Effector CD8-positive, alpha-beta T cell (primary cell): ENCODE results near the gene DEPDC5.

Source experiments
- DNase-seq: peaks from one replicate; lab custom pipeline; 2025; lab: John Stamatoyannopoulos, UW

The DEPDC5 gene

GRCh38 chr22:31896472-31896871 lies 142.7 kb downstream of the DEPDC5 start:
- no peak for DNase-seq

DNA sequence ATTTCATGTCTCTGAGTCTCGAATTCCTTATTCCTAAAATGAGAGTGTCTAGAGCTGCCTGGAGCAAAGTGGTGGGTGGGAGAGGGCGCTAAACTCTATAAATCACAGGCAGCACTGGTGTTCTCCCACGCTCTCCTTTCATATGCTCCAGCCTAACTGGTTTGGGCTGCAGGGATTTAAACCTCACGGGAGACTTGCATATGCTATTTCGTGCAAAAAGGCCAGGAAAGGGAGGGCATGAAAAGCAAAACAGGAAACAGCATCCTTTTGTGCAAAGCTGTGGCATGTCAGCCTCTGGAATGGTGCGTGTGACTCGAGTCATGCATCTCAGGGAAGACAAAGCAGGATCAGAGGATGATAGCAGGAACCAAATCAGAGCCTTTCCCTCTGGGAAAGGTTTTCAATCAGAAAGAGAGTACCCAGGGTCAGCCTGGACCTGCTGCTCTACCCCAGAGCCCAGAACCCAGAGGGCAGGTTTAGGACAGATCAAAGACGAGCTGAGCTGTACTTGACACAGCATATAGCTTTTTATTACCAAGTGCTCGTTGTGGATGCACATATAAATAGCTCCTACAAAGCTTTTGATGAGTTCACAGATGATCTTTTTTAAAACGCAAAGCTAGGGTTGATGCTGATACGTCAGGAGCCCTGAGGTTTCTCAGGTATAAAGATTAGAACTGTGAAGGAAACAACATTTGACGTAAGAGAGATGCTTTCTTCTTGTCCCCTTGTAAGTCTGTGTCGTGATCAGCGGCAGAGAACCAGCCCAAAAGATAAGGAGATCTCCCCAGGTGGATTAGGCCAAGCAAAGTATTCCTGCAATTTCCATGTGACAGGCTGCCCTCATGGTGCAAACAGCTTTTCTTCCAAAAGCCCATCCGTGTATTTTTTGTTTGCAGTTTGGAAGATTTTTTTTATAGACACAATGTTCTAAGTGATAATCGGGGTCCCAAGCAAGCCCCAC lies 144.3 kb downstream of the DEPDC5 start:
- DNase-seq: no peak

DNA sequence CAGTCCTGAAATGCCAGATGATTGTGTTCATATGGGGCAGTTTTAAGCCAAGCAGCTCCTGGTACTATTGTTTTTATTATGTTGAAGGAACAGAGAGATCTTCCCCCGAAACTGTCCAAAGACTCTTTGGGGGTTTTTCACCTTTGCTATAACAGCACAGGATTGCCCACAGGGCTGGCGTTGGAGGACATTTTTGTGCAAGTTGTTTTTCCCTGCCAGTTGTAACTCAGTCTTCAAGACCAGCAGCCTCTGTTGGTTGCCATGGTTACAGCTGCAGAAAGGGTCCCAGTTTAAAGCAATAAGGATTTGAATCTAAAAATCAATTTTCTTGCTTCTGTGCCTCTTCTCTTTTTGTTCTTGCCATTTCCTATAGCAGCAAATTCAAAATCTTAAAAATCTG lies 145.1 kb downstream of the DEPDC5 start:
- no peak for DNase-seq

- no peak for DNase-seq
These were observed 145.8 kb downstream of the DEPDC5 start for GRCh38 chr22:31899669-31900068.

DNA sequence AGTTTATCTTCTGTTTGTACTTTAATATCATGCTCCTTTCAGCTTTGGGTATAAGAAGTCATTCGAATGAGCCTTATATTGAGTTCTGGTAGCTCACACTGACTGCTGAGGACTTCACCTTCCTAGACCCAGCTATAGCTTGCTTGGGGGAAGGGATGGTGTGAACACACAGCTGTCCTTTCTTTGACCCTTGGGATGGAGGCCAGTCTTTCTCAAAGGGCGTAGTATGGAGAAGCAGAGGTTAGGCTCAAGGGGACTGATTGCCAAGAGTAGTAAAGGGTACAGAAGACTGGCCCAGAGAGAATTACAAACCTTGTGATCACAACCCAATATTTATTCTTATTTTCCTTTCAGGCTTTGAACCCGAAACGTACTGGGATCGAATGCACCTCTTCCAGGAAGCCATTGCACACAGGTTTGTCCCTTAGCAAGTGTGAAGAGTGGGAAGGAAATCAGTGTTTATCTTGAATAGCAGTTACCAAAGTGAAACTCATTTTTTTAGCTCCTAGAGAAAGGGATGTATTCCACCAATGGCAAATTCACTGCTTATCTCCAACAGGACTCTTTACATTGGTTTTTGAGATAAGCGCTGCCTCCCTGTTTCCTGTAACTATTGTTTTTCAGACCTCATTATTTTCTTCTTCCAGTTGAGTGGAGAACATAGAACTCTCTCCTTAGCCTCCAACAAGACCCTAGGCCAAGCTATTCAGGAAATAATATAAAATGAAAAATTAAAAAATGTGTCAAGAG lies 147.7 kb downstream of the DEPDC5 start:
- no peak for DNase-seq

- no peak for DNase-seq
These were observed 150.8 kb downstream of the DEPDC5 start for GRCh38 chr22:31904651-31905050.

DNA sequence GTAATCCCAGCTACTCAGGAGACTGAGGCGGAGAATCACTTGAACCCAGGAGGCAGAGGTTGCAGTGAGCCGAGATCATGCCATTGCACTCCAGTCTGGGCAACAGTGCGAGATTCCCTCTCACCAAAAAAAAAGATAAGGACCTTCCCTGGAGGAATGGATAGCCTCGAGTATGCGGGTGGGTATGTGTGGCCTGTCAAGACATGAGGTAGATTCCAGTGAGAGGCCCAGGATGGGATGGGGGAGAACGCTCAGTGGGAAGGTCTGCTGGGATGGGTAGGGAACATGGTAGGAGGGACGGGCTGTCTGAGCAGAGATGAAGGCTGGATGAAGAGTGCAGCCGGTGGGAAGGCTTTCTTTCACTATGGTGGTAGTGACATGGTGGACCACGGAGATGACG lies 151.5 kb downstream of the DEPDC5 start:
- DNase-seq: no peak

DNA sequence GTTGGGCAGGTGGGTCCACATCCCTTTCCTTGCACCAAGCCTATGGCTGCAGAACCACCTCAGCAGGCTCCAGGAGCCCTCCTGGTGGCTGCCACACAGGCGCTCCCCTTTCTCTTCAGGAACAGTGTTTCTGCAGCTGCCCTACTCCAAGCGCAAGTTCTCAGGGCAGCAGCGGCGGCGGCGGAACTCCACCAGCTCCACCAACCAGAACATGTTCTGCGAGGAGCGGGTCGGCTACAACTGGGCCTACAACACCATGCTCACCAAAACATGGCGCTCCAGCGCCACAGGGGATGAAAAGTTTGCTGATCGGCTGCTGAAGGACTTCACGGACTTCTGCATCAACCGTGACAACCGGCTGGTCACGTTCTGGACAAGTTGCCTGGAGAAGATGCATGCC lies 152.3 kb downstream of the DEPDC5 start:
- no peak for DNase-seq

DNA sequence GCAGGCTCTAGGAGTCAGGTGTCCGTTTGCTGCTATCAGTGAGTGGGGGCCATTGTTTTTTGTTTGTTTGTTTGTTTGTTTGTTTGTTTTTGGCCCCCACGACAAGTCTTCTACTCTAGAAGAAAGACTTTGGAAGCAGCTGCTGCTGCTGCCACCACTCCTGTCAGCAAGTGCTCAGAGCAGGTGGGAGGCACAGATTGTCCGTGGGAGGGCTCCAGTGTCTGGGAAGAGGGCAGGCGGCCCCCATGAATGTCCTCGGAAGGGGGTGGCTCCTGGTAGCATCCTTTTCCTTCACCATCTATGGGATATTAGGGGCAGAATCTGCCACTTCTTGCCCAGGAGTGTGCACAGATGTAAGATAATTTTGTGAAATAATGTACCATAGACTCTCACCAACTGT lies 152.8 kb downstream of the DEPDC5 start:
- no peak for DNase-seq

DNA sequence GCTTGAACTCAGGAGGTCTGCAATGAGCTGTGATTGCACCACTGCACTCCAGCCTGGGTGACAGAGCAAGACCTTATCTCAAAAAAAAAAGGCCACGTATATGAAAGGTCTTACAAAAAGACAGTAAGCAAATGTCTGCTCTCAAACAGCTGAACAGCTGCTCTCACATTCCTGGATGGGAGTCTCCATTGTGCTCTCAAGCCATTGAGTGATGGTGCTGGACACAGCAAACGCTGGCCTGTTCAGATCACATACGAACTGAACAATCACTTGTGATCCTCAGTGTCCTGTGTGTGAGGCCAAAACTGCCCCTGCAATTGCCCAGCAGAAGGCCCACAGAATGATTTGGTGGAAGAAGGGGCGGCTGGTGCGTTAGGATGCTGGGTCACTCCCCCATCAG lies 156.2 kb downstream of the DEPDC5 start:
- DNase-seq: no peak

DNA sequence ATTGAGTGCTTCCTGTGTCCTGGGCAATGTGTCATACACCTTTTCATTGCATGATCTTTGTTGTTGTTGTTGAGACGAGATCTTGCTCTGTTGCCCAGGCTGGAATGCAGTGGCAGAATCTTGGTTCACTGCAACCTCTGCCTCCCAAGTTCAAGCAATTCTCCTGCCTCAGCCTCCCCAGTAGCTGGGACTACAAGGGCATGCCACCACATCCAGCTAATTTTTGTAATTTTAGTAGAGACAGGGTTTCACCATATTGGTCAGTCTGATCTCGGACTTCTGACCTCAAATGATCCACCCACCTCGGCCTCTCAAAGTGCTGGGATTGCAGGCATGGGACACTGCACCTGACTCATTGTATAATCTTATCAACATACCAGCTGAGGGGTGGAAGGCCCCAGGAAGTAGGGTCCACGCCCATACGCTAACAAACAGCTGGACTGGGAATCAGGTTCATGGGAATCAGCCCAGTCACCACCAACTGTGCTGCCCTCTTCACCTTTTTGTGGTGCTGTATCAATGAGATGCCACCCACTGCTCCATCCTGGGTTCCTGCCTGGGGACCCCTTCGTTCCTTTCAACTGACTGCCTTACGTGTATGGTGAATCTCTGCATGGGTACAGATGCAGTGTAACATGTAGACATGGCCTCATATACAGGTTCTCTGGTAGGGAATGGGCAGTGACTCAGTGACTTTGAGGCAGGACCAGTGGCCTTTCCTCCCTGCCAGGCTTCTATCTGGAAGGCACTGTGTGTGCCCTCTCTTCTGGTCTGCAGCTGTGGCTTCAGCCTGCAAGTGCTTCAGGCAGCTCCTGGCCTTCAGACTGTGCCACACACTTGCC lies 158.0 kb downstream of the DEPDC5 start:
- DNase-seq: no peak

GRCh38 chr22:31912407-31912743 lies 158.6 kb downstream of the DEPDC5 start:
- DNase-seq: no peak

DNA sequence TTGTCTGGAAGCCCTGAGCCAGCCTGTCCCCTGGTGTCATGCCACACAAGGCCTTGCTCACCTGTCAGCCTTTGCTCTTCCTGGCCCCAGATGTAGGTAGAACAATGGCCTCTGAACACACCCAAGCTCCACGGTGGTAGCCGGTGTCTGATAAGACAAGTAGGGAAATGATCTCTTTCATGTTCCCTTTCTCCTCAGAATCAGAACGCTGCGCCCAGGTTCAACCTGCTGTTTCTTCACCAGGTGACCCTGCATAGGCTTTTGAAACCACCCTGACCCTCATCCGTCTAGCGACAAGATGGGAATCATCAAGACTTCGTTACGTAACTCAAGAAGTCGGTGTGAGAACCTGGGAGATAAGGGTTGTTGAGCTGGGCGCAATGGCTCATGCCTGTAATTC lies 161.8 kb downstream of the DEPDC5 start:
- DNase-seq: no peak

DNA sequence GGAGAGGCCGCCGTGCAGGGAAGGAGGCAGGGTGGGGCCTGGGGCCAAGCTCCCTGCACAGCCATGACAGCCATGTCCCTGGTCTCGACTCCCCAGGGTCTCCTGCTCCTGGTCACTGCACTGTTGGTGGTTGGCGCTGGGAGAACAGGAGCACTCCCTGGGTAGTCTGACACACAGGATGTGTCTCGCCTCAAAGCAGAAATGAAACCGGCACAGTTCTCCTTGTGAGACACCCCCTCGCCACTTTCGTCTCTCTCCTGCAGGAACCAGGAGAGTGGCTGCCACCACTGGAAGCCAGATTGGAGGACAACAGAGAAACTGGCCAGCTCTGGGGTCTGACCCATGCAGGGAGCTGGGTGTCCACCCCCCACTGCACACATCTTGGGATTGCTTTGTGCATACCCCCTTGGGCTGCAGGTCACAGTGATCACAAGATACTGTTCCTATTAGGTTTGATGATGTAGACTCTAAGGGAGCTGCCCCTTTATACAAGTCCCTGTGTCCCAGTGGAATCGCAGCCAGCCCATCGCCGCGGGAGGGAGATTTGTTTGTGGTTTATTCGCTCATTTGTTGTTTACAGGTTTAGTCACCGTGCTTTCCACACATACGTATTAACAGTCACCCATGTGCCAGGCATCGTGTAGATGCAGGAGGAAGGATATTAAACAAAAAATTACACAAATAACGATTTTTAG lies 163.6 kb downstream of the DEPDC5 start:
- no peak for DNase-seq

GRCh38 chr22:31919730-31920129 lies 165.9 kb downstream of the DEPDC5 start:
- no peak for DNase-seq

DNA sequence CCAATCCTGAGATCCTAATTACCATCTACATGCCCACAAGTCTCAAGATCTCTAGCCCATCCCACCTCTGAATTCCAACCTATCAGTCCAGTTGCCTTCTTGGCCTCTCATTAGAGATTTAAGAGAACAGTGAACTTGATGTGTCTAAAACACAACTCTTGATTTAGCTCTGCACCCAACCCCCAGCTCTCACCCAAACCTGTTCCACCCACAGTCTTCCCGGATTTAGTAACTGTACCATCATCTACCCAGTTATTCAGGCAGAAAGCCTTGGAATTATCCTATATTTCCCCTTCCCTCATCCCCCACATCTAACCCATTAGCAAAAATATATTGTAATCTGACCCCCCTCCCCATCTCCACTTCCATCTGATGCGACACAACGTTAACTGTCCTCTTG lies 166.5 kb downstream of the DEPDC5 start:
- DNase-seq: no peak

GRCh38 chr22:31921106-31921505 lies 167.3 kb downstream of the DEPDC5 start:
- no peak for DNase-seq

GRCh38 chr22:31922534-31922933 lies 168.7 kb downstream of the DEPDC5 start:
- DNase-seq: no peak

GRCh38 chr22:31923136-31923535 lies 169.3 kb downstream of the DEPDC5 start:
- DNase-seq: no peak

- no peak for DNase-seq
These were observed 169.9 kb downstream of the DEPDC5 start for GRCh38 chr22:31923747-31924146.

GRCh38 chr22:31925056-31925455 lies 171.2 kb downstream of the DEPDC5 start:
- no peak for DNase-seq

DNA sequence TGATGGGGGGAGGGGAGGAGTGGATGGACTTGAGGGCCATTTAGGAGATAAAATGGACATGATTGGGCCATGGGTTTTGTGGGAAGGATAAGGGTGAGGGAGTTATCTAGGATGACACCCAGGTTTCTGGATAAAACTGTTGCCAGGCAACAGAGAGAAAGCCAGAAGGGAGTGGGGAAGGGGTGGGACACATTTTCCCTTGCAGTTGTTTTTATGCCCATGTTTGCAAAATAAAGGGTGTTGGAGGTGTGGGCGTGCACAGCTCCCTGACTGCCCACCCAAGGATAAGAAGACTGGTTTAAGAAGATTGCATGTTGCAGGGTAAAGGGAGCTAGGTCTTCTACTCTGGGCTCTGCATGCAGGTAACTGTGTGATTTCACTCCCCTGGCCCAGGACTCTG lies 172.2 kb downstream of the DEPDC5 start:
- DNase-seq: no peak
